PC-3 (cell line): ENCODE data around the gene CAPN10.

ENCODE experiments used
- EZH2 ChIP-seq: fragments of 300-600 bp; sonication (generic); IDR thresholded peaks from one replicate; pipeline ENCODE4 v1.6.1; 2017; ENCODE audit warnings: antibody characterized with exemption, mild to moderate bottlenecking, low read length; ENCODE audit not compliant: unreplicated experiment
- TF ChIP-seq, protein P1 (sequence below): fragments of 300-600 bp; sonication (generic); conservative IDR thresholded peaks from 2 replicates; pipeline ENCODE4 v1.5.1; 2017; ENCODE audit warnings: antibody characterized with exemption, low read depth, mild to moderate bottlenecking, low read length

DNA sequence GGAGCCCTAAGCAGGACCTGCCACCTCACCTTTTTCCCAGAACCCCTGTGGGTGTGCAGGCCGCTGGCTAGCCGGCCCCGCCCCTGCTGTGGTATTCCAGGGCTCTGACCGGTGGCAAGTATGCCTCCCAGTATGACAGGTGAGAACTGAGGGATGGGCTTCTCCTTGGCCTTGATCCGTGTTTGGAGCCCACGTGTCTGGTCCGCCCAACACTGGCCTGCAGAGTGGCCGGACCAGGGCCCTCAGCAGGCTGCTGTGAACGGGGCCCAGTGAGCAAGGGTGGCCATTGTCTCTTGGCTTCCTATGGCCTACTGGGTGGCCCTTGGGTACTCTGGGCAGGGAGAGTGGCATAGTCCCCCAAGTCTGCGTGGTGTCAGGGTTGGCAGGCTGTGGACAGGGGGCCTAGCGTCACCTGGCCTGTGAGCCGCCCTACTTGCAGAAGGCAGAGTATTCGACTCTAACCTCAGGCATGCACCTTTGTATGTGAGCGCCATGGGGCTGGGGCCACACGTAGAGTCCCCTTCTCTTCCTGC lies 16.5 kb upstream of the CAPN10 start:
- TF ChIP-seq, protein P1, sequence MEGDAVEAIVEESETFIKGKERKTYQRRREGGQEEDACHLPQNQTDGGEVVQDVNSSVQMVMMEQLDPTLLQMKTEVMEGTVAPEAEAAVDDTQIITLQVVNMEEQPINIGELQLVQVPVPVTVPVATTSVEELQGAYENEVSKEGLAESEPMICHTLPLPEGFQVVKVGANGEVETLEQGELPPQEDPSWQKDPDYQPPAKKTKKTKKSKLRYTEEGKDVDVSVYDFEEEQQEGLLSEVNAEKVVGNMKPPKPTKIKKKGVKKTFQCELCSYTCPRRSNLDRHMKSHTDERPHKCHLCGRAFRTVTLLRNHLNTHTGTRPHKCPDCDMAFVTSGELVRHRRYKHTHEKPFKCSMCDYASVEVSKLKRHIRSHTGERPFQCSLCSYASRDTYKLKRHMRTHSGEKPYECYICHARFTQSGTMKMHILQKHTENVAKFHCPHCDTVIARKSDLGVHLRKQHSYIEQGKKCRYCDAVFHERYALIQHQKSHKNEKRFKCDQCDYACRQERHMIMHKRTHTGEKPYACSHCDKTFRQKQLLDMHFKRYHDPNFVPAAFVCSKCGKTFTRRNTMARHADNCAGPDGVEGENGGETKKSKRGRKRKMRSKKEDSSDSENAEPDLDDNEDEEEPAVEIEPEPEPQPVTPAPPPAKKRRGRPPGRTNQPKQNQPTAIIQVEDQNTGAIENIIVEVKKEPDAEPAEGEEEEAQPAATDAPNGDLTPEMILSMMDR = no peak
- TF ChIP-seq EZH2 = no peak
